Cardiac muscle cell (in vitro differentiated cells and primary cell): ENCODE results near the gene ARHGAP26. TPM values are rescaled to one million over a fixed set of nuclear protein-coding genes. Genes with fewer than 3 reads are reported as not detected.

ENCODE experiments used
- DNase-seq, 2 donors: peaks; one replicate each; pipeline versions ENCODE4 v3.0.0 to v3.0.0-alpha.2; 2010 to 2017; ENCODE audit warnings: low read depth in 1 of 2, low spot score in 1 of 2
- H3K27ac ChIP-seq: fragments of 200-600 bp; sonication (generic); 2 replicates; pipeline ENCODE4 v1.5.1; 2016
- H3K27me3 ChIP-seq: fragments of 200-600 bp; sonication (generic); 2 replicates; pipeline ENCODE4 v1.6.0; 2016; ENCODE audit warnings: control low read depth
- H3K36me3 ChIP-seq: fragments of 200-600 bp; sonication (generic); 2 replicates; pipeline ENCODE4 v1.5.1; 2016; ENCODE audit warnings: control low read depth
- H3K4me1 ChIP-seq: fragments of 200-600 bp; sonication (generic); 2 replicates; pipeline ENCODE4 v1.8.1; 2017; ENCODE audit warnings: low read depth, mild to moderate bottlenecking, mixed run types
- H3K4me3 ChIP-seq: fragments of 200-600 bp; sonication (generic); 2 replicates; pipeline ENCODE4 v1.5.1; 2016; ENCODE audit warnings: mild to moderate bottlenecking
- H3K9me3 ChIP-seq: fragments of 200-600 bp; sonication (generic); 2 replicates; pipeline ENCODE4 v1.5.1; 2017; ENCODE audit warnings: low read depth, mild to moderate bottlenecking, control low read depth
- CTCF ChIP-seq: IDR thresholded peaks from 2 replicates; pipeline ENCODE4 v1.5.1; 2012; ENCODE audit warnings: low read depth, mild to moderate bottlenecking, low read length
- polyA plus RNA-seq: library from polyadenylated mRNA; unstranded; fragments of >200 nt; fragmentation: Nextera tagmentation; extraction: Ambion mirVana; gene quantifications from 2 replicates; pipeline ENCODE4 v1.2.1, GENCODE V29; 2016
- total RNA-seq: library from RNA; depleted of rRNA; stranded (reverse); fragments of >200 nt; gene quantifications from 2 replicates; pipeline ENCODE4 v1.2.3, GENCODE V29; 2016

Gene ARHGAP26
- total and polyA plus RNA-seq, 2 experiments from 2014 or later: 12.7 to 16.2 TPM

DNA sequence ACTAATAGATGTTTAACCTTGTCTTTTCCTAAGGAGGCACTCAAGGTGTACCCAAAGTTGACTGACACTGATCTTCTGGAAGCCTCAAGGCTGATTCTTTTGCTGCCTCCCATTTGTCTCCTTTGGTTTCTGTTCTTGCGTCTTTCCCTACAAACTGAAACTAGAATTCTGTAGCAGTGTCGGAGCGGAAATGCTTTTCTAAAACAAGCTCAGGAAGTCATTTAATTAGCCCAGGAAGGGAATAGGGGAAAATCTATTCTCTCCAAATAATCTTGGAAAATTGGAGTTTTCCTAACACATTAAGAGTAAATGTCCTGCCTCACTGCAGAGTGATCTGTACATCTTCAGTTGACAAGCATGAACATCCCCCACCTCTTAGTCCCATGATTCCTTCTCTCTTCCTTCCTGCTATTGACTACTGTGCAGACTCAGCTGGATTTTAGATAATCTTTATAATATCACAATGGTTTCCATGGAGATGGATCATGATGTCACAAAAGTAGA is 450.6 kb downstream of the ARHGAP26 start:
- Histone ChIP-seq H3K4me1 (peaks cover 18% of the 10 kb centered on the region), H3K27ac (no peak overlapping the region), H3K27me3 (no peaks in the 10 kb centered on the region), H3K4me3 (no peak overlapping the region), H3K36me3 (no peaks in the 10 kb centered on the region), H3K9me3 (no peaks in the 10 kb centered on the region)
- DNase-seq: no peak
- TF ChIP-seq CTCF: no peak

DNA sequence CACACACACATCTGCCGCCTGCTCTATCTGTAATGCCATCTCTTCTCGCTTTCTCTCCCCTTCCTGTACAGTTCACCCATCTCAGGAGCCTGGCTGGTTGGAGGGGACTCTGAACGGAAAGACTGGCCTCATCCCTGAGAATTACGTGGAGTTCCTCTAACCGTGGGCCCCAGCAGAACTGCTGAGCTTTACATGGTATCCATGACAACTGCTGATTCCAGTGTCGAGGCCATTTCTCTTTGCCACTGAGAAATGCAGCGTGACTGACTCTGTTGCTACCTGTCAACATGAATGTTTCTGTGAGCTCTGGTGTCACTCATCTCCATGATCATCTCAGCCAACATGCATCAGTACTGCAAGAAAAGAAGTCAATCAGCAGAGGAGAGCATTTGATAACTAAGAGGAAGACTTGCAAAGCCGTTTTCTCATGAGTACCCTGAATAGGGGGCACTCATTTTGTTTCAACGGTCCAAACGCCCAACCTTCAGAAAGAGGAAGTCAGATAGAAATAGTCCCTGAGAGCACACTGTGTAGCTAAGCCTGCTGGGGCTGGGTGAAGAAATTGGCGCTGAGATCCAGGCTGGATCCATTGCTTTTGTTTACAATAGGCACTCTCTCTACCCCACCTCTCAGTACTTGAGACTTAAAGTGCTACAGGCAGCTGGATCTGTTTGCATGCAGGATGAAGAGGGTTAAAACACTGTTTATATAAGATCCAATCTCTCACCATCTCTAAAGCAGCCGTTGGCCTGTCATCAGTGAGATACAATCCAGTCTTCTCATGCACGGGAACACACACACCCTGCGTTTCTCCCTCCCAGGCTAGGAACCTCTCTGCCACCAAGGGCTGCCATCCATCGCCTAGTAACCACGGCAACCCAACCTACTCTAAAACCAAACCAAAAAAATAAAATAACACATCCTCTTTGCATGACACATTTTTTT is 452.4 kb downstream of the ARHGAP26 start:
- Histone ChIP-seq H3K27me3 (no peaks in the 10 kb centered on the region), H3K27ac (no peak overlapping the region), H3K4me3 (no peak overlapping the region), H3K4me1 (peaks cover 9% of the 10 kb centered on the region), H3K36me3 (no peaks in the 10 kb centered on the region), H3K9me3 (no peaks in the 10 kb centered on the region)
- TF ChIP-seq CTCF: no peak
- peak in 1 of 2 donors; percentile 34 for DNase-seq

DNA sequence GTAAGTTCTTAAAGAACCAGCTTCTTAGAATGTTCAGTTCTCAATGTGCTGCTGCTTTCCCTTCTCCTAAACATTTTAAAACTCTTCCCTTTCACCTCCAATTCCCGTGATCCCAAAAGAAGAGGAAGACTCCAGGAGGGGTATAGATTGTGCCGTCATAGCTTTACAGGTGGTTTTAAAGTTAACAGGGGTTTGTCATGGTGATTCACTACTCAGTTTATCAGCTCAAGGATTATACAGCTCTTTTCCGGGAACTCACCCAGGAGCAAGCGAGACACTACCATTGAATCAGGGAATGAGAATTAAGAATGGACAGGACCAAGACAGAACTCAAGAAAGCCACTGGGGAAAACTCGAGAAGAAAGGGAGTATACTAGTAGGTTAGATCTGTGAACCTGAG is 454.5 kb downstream of the ARHGAP26 start:
- H3K9me3 ChIP-seq: no peaks in the 10 kb centered on the region
- H3K27me3 ChIP-seq: no peaks in the 10 kb centered on the region
- H3K36me3 ChIP-seq: no peaks in the 10 kb centered on the region
- no peak for DNase-seq
- no peak overlapping the region for H3K27ac ChIP-seq
- no peak overlapping the region for H3K4me3 ChIP-seq
- H3K4me1 ChIP-seq: peaks cover 10% of the 10 kb centered on the region
- TF ChIP-seq CTCF: no peak

- DNase-seq: no peak
- H3K36me3 ChIP-seq: no peaks in the 10 kb centered on the region
Measured at GRCh38 chr5:143225511-143225910, 455.3 kb downstream of the ARHGAP26 start.

DNA sequence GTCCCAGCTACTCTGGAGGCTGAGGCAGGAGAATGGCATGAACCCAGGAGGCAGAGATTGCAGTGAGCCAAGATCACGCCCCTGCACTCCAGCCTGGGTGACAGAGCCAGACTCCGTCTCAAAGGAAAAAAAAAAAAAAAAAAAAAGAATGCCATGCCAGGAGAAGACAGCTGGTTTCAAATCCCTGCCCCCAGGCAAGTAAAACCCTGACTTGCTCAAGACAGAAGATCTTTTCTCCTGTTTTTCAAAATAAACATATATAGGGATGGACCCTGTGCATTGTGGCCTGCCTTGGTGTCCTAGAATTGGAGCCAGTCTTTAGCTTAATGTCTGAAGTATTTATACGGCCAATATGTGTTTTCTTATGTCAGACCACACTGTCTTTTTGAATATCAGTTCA is 456.2 kb downstream of the ARHGAP26 start:
- Histone ChIP-seq H3K4me1 (peaks cover 14% of the 10 kb centered on the region), H3K27me3 (no peaks in the 10 kb centered on the region), H3K4me3 (no peak overlapping the region), H3K27ac (no peak overlapping the region), H3K9me3 (no peaks in the 10 kb centered on the region), H3K36me3 (no peaks in the 10 kb centered on the region)
- TF ChIP-seq CTCF: no peak
- DNase-seq: no peak

More at GRCh38 chr5:143225511-143225910, 455.3 kb downstream of the ARHGAP26 start:
- Histone ChIP-seq H3K27me3 (no peaks in the 10 kb centered on the region), H3K27ac (no peak overlapping the region), H3K9me3 (no peaks in the 10 kb centered on the region), H3K4me3 (no peak overlapping the region), H3K4me1 (peaks cover 14% of the 10 kb centered on the region)
- TF ChIP-seq CTCF: no peak
